ENCODE measurements around the gene CMIP.
A peak's percentile ranks its signal among the peaks of the same experiment; 100 is the strongest.
"Not testable (repeated sequence)": the region's sequence is repeated elsewhere in the genome, so short reads cannot be mapped to it uniquely, and the experiment has no call there.

The CMIP gene

GRCh38 chr16:81444448-81445121 lies at the start of gene CMIP:
Gene CMIP (plus strand): TSS chr16:81444808.
- peak; percentile 23 for DNase-seq

- DNase-seq, result no peak
Measured at GRCh38 chr16:81394966-81395655, 49.5 kb upstream of the CMIP start.

- no peak for DNase-seq
Measured at GRCh38 chr16:81397058-81397878, 47.3 kb upstream of the CMIP start.

- DNase-seq, result no peak
Measured at GRCh38 chr16:81397879-81398520, 46.6 kb upstream of the CMIP start.

GRCh38 chr16:81399909-81400308 lies 44.7 kb upstream of the CMIP start:
- DNase-seq, result no peak

- DNase-seq, result no peak
Measured at GRCh38 chr16:81401035-81401950, 43.3 kb upstream of the CMIP start.

- no peak for DNase-seq
Measured at GRCh38 chr16:81403208-81403600, 41.4 kb upstream of the CMIP start.

GRCh38 chr16:81403601-81404391 lies 40.8 kb upstream of the CMIP start:
- peak; percentile 79 for DNase-seq

- not testable (repeated sequence) for DNase-seq
Measured at GRCh38 chr16:81405002-81405401, 39.6 kb upstream of the CMIP start.

GRCh38 chr16:81405702-81406113 lies 38.9 kb upstream of the CMIP start:
- no peak for DNase-seq

- DNase-seq, result no peak
Measured at GRCh38 chr16:81408409-81408950, 36.1 kb upstream of the CMIP start.

GRCh38 chr16:81409016-81409556 lies 35.5 kb upstream of the CMIP start:
- DNase-seq, result no peak

- DNase-seq, result no peak
Measured at GRCh38 chr16:81410643-81411293, 33.8 kb upstream of the CMIP start.

- DNase-seq, result no peak
Measured at GRCh38 chr16:81413245-81413990, 31.2 kb upstream of the CMIP start.

GRCh38 chr16:81415751-81416150 lies 28.9 kb upstream of the CMIP start:
- no peak for DNase-seq

GRCh38 chr16:81416749-81417148 lies 27.9 kb upstream of the CMIP start:
- DNase-seq, result no peak

GRCh38 chr16:81417210-81417609 lies 27.4 kb upstream of the CMIP start:
- no peak for DNase-seq

GRCh38 chr16:81419806-81420205 lies 24.8 kb upstream of the CMIP start:
- DNase-seq, result no peak

GRCh38 chr16:81421126-81421525 lies 23.5 kb upstream of the CMIP start:
- no peak for DNase-seq

Data from DMS153 (cell line).